ENCODE results near the gene SPTBN4.

The SPTBN4 gene

DNA sequence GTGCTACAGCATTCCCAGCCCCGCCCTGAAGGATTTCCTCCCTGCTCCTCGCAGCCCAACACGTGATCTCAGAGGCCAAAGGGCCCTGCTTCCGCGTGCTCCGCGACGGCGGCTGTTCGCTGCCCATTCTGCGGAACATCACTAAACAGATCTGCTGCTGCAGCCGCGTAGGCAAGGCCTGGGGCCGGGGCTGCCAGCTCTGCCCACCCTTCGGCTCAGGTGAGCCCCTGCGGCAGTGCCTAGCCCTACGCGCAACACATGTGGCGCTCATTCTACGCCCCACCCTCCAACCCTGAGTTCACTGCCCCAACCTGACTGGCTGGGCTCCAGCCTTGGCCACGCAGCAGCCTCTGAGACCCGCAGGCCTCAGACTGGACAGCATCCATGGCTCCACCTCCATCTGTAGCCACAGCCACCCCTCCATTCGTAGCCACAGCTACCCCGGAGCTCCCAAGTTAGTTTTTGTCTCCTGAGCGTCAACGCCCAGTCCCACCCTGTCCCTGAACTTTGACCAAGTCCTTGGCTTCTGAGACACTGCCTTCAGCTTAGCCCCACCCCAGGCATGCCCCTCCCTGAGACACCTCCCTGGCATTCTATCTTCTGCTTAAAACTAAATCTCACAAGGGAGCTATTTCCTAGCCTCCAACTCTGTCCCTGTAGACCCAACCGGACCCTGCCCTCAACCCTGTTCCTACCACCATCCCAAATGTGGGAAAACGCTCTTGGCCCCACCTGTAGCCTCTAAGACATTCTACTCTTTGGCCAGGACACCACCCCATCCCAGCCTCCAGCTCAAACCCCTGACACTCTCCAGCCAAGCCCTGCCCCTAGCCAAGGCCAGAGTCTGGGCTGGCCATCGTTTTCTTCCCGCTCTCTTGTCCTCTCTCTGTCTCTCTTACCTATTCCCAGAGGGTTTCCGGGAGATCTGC lies 140.8 kb downstream of the SPTBN4 start:
- TF ChIP-seq, protein P1, sequence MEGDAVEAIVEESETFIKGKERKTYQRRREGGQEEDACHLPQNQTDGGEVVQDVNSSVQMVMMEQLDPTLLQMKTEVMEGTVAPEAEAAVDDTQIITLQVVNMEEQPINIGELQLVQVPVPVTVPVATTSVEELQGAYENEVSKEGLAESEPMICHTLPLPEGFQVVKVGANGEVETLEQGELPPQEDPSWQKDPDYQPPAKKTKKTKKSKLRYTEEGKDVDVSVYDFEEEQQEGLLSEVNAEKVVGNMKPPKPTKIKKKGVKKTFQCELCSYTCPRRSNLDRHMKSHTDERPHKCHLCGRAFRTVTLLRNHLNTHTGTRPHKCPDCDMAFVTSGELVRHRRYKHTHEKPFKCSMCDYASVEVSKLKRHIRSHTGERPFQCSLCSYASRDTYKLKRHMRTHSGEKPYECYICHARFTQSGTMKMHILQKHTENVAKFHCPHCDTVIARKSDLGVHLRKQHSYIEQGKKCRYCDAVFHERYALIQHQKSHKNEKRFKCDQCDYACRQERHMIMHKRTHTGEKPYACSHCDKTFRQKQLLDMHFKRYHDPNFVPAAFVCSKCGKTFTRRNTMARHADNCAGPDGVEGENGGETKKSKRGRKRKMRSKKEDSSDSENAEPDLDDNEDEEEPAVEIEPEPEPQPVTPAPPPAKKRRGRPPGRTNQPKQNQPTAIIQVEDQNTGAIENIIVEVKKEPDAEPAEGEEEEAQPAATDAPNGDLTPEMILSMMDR (IDR thresholded peaks at IDR 0.05; ENCODE audit: low read length, missing control alignments): no peak
- H3K4me3 ChIP-seq (replicated peaks; ENCODE audit: low read depth, low read length): no peak overlapping the region
- no peak for DNase-seq (ENCODE audit: low read depth)

GRCh38 chr19:40608240-40608621 lies 141.4 kb downstream of the SPTBN4 start:
- TF ChIP-seq, protein P1 (IDR thresholded peaks at IDR 0.05; ENCODE audit: low read length, missing control alignments): no peak
- no peak for DNase-seq (ENCODE audit: low read depth)
- no peak overlapping the region for H3K4me3 ChIP-seq (replicated peaks; ENCODE audit: low read depth, low read length)

GRCh38 chr19:40608957-40609356 lies 142.2 kb downstream of the SPTBN4 start:
- TF ChIP-seq, protein P1 (IDR thresholded peaks at IDR 0.05; ENCODE audit: low read length, missing control alignments): no peak
- no peak for DNase-seq (ENCODE audit: low read depth)
- H3K4me3 ChIP-seq (replicated peaks; ENCODE audit: low read depth, low read length): no peak overlapping the region

GRCh38 chr19:40609561-40610395 lies 143.0 kb downstream of the SPTBN4 start:
- no peak overlapping the region for H3K4me3 ChIP-seq (replicated peaks; ENCODE audit: low read depth, low read length)
- no peak for DNase-seq (ENCODE audit: low read depth)
- TF ChIP-seq, protein P1 (IDR thresholded peaks at IDR 0.05; ENCODE audit: low read length, missing control alignments): no peak

GRCh38 chr19:40610396-40611064 lies 143.7 kb downstream of the SPTBN4 start:
- no peak for DNase-seq (ENCODE audit: low read depth)
- TF ChIP-seq, protein P1 (IDR thresholded peaks at IDR 0.05; ENCODE audit: low read length, missing control alignments): no peak
- H3K4me3 ChIP-seq (replicated peaks; ENCODE audit: low read depth, low read length): no peak overlapping the region

DNA sequence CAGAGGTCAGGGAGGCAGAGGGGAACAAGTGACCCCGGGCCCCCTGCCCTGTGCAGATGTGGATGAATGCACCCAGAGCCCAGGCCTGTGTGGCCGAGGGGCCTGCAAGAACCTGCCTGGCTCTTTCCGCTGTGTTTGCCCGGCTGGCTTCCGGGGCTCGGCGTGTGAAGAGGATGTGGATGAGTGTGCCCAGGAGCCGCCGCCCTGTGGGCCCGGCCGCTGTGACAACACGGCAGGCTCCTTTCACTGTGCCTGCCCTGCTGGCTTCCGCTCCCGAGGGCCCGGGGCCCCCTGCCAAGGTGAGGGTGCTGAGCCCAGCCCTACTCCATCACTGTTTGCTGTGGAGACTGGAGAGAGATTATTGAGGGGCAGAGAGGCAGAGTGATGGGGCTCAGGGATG lies 144.3 kb downstream of the SPTBN4 start:
- no peak overlapping the region for H3K4me3 ChIP-seq (replicated peaks; ENCODE audit: low read depth, low read length)
- DNase-seq (ENCODE audit: low read depth): no peak
- TF ChIP-seq, protein P1 (IDR thresholded peaks at IDR 0.05; ENCODE audit: low read length, missing control alignments): no peak

Measured in fibroblast of pulmonary artery (primary cell).